Neutrophil (primary cell): ENCODE results near the gene POLR1E.

Source experiments
- H3K27ac ChIP-seq: fragments of 200-600 bp; sonication (generic); 2 replicates; pipeline ENCODE4 v1.5.1; 2016; ENCODE audit warnings: mild to moderate bottlenecking, moderate library complexity
- H3K27me3 ChIP-seq: fragments of 200-600 bp; sonication (generic); 2 replicates; pipeline ENCODE4 v1.6.0; 2016; ENCODE audit warnings: mild to moderate bottlenecking
- H3K36me3 ChIP-seq: fragments of 200-600 bp; sonication (generic); 2 replicates; pipeline ENCODE4 v1.5.1; 2017
- H3K4me1 ChIP-seq, 2 experiments: fragments of 200-600 bp in 1 of 2; sonication (generic) in 1 of 2; 1 replicate in 1 of 2; 2 replicates in 1 of 2; pipeline versions ENCODE4 v1.5.1 to v1.6.1; 2013 to 2016; ENCODE audit warnings: low read depth in 1 of 2, low read length in 1 of 2, mild to moderate bottlenecking in 1 of 2, moderate library complexity in 1 of 2; ENCODE audit not compliant: control insufficient read depth in 1 of 2, insufficient read depth in 1 of 2
- H3K4me3 ChIP-seq, 2 experiments: fragments of 200-600 bp in 1 of 2; sonication (generic) in 1 of 2; 1 replicate in 1 of 2; 2 replicates in 1 of 2; pipeline ENCODE4 v1.5.1; 2013 to 2016; ENCODE audit warnings: low read depth in 1 of 2, low read length in 1 of 2, mild to moderate bottlenecking in 1 of 2, moderate library complexity in 1 of 2
- H3K9me3 ChIP-seq: fragments of 200-600 bp; sonication (generic); 2 replicates; pipeline ENCODE4 v1.5.1; 2016
- TF ChIP-seq, protein P1 (sequence below): fragments of 200-600 bp; sonication (generic); IDR thresholded peaks from 2 replicates; pipeline ENCODE4 v1.5.1; 2016; ENCODE audit warnings: antibody characterized with exemption

The POLR1E gene

GRCh38 chr9:37446401-37446800 lies 39.3 kb upstream of the POLR1E start:
- no peaks in the 10 kb centered on the region for H3K27me3 ChIP-seq
- TF ChIP-seq, protein P1, sequence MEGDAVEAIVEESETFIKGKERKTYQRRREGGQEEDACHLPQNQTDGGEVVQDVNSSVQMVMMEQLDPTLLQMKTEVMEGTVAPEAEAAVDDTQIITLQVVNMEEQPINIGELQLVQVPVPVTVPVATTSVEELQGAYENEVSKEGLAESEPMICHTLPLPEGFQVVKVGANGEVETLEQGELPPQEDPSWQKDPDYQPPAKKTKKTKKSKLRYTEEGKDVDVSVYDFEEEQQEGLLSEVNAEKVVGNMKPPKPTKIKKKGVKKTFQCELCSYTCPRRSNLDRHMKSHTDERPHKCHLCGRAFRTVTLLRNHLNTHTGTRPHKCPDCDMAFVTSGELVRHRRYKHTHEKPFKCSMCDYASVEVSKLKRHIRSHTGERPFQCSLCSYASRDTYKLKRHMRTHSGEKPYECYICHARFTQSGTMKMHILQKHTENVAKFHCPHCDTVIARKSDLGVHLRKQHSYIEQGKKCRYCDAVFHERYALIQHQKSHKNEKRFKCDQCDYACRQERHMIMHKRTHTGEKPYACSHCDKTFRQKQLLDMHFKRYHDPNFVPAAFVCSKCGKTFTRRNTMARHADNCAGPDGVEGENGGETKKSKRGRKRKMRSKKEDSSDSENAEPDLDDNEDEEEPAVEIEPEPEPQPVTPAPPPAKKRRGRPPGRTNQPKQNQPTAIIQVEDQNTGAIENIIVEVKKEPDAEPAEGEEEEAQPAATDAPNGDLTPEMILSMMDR: no peak

DNA sequence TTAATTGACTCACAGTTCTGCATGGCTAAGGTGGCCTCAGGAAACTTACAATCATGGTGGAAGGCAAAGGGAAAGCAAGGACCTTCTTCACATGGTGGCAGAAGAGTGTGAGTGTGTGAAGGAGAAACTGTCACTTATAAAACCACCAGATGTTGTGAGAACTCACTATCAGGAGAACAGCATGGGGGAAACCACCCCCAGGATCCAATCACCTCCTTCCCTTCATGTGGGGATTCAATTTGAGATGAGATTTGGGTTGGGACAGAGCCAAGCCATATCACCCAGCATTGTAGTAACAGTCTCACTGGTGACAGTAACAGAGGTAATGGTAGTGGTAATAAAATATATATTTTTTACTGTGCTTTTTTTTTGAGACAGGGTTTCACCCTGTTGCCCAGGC lies 38.6 kb upstream of the POLR1E start:
- no peaks in the 10 kb centered on the region for H3K9me3 ChIP-seq
- no peak overlapping the region for H3K27ac ChIP-seq
- peaks cover 3% of the 10 kb centered on the region for H3K36me3 ChIP-seq
- H3K27me3 ChIP-seq: no peaks in the 10 kb centered on the region
- TF ChIP-seq, protein P1: no peak
- no peak overlapping the region for H3K4me3 ChIP-seq
- H3K4me1 ChIP-seq: no peaks in the 10 kb centered on the region

More at GRCh38 chr9:37446401-37446800, 39.3 kb upstream of the POLR1E start:
- Histone ChIP-seq H3K9me3 (no peaks in the 10 kb centered on the region), H3K27ac (no peak overlapping the region), H3K4me1 (no peaks in the 10 kb centered on the region), H3K36me3 (peaks cover 10% of the 10 kb centered on the region), H3K4me3 (no peak overlapping the region)

- Histone ChIP-seq H3K9me3 (no peaks in the 10 kb centered on the region), H3K4me1 (no peaks in the 10 kb centered on the region), H3K27ac (no peak overlapping the region), H3K27me3 (no peaks in the 10 kb centered on the region), H3K36me3 (no peaks in the 10 kb centered on the region), H3K4me3 (no peak overlapping the region)
- TF ChIP-seq, protein P1: no peak
These were observed 35.7 kb upstream of the POLR1E start for GRCh38 chr9:37449862-37450632.

DNA sequence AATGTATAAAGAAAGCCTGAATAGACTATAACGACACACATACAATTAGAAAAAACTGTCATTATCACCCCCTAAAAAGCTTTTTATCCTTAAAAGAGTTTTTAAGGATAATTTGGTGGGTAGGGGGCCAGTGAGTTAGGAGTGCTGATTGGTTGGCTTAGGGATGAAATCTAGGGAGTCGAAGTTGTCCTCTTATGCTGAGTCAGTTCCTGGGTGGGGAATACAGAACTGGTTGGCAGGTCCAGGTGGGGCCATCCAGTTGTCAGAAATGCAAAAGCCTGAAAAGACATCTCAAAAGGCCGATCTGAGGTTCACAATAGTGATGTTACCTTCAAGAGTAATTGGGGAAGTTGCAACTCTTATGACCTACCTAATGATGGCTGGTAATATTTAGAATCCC lies 34.1 kb upstream of the POLR1E start:
- H3K27ac ChIP-seq: no peak overlapping the region
- H3K27me3 ChIP-seq: no peaks in the 10 kb centered on the region
- H3K4me1 ChIP-seq: no peaks in the 10 kb centered on the region
- TF ChIP-seq, protein P1: no peak
- no peaks in the 10 kb centered on the region for H3K36me3 ChIP-seq
- H3K4me3 ChIP-seq: no peak overlapping the region
- H3K9me3 ChIP-seq: no peaks in the 10 kb centered on the region

DNA sequence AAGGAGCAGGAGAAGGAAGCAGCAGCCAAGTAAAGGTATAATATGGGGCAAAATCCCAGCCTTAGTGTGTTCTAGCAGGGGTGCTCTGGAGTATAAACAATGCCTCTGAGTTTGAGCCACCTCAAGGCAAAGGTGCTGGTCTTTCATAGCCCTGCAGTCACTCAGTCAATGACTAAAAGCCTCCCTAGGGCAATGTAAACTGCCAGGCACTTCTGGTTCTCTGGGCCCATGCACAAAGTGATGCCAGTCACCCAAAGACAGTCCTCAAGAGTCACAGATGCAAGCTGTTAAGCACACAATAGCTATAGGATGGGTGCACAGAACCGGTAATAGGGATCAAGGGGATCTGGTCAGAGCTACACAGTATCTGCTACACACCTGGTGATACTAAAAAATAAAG lies 33.1 kb upstream of the POLR1E start:
- H3K9me3 ChIP-seq: no peaks in the 10 kb centered on the region
- no peaks in the 10 kb centered on the region for H3K27me3 ChIP-seq
- no peaks in the 10 kb centered on the region for H3K36me3 ChIP-seq
- H3K4me1 ChIP-seq: no peaks in the 10 kb centered on the region
- TF ChIP-seq, protein P1: no peak
- H3K27ac ChIP-seq: no peak overlapping the region
- no peak overlapping the region for H3K4me3 ChIP-seq
